ENCODE measurements around the gene IPO4.
A peak's percentile ranks its signal among the peaks of the same experiment; 100 is the strongest.
"Not testable (repeated sequence)": the region's sequence is repeated elsewhere in the genome, so short reads cannot be mapped to it uniquely, and the experiment has no call there.

The IPO4 gene

DNA sequence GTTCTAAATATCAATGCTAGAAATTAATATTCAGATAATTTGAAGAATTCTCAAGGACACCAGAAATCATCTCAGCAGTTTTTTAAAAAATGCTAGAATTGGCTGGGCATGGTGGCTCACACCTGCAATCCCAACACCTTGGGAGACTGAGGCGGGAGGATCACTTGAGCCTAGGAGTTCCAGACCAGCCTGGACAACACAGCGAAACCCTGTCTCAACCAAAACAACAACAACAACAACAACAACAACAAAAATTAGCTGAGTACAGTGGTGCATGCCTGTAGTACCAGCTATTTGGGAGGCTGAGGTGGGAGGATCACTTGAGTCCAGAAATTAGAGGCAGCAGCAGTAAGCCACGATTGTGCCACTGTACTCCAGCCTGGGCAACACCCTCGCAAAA lies 30.5 kb upstream of the IPO4 start:
- no peak for DNase-seq

DNA sequence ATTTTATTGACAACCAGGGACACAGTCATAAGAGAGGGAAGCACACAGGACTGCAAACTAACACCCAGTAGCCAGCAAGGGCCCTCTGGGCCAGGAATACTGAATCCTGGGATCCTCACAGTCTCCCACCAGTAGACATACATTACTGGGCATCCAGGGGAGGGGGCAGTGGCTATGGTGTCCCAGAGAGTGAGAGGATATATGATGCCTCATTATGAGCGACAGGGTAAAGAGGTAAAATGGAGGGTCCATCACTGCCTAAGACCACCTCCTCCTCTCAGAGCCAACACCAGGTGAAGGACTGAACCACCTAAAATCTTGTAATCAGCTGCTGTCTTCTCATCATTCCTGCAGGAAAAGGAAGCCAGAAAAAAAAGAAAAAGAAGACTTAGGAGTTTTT lies 28.3 kb upstream of the IPO4 start:
- DNase-seq = not testable (repeated sequence)

DNA sequence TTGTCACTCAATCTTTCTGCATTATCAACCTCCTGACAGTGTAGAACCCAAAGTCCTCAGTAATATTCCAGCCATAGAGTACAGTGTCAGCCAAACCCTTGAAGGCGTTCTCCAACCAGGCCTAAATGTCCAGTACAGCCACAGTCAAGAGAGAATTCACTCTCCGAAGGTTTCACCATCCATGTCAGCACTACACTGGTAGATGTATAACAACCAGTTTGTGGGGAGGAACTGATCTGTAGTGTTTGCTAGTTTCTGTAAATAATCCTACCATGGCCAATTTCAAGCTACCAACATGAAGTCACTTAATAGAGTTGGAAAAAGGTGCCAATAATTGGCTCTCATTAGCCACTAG lies 27.7 kb upstream of the IPO4 start:
- no peak for DNase-seq

DNA sequence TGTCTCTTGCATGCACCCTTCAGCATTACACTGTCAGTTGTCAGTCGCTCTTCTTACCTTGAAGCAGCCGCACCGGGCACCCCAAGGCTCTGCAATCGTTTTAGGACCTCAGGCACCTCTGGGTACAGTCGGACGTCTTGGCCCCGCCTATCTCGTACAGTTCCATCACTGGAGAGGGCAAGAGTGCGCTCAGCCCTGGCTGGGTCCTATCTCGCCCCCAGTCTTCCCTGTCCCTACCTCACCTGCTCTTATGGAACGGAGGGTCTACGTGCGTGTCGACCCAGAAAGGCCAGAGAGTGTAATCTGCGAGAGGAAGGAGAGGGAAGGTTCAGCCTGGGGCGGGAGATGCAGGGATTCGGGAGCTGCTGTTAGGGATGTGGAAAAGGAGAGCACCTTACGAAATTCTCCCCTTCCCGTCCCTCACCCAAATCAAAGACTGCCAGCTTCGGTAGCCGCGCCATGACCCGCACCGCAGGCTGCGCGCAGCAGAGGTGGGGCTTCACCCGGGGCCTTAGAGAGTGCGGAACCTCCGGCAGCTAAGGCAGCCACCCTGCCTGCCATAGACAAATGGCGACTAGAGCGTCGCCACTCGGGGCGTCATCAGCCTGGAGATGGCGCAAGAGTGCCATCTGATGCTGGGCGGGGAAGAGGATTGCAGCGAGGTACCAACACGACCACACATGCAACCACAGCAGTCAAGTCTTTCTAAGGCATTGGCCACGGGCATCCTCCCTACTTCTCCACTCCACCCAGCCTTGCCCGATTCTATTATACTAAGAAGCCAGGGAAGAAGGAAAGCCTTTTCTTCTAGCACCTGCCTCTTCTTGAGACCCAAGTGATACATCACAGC lies 27.1 kb upstream of the IPO4 start, which contains the start of gene MDP1:
Gene MDP1, minus strand, starts transcription at position 572 of the 850 bp plus-strand sequence. Its CDS starts 111 bp downstream, at position 461.
- DNase-seq = peak; percentile 15 to 92 (median 77)

DNA sequence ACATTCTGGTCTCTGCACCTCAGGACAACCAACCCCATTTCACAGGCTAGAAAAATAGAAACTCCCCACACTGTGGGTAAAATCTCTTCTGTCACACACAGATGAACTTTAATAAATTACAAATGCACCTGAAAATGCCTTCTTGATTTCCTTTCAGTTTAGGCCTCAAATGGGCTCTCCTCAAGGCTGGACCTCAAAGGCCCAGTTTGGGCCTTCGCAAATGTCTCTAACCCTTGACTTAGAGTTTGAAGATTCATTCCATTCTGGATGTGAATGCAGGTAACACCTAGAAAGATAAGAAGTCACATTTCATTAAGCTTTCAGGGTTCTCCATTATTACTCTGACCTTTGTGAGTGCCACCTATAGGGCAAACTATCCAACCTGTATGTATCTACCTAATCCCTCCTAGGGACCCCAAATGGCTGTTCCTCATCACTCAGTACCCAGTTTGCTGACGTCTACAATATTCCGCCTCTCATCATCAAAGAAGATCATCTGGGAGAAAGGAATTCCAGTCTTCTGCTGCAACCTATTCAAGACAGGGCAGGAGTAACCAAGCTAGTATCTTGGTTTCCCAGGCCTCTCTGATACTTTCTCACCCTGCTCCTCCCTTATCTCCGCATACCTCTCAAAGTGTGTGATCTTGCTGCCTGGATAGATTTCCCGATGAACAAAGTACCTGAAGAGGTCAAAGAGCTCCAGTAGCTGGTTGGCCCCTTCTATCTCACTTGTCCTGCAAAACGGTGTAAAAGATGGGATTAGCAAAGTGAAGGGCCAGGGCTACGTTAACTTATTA lies 25.4 kb upstream of the IPO4 start:
- DNase-seq = no peak

DNA sequence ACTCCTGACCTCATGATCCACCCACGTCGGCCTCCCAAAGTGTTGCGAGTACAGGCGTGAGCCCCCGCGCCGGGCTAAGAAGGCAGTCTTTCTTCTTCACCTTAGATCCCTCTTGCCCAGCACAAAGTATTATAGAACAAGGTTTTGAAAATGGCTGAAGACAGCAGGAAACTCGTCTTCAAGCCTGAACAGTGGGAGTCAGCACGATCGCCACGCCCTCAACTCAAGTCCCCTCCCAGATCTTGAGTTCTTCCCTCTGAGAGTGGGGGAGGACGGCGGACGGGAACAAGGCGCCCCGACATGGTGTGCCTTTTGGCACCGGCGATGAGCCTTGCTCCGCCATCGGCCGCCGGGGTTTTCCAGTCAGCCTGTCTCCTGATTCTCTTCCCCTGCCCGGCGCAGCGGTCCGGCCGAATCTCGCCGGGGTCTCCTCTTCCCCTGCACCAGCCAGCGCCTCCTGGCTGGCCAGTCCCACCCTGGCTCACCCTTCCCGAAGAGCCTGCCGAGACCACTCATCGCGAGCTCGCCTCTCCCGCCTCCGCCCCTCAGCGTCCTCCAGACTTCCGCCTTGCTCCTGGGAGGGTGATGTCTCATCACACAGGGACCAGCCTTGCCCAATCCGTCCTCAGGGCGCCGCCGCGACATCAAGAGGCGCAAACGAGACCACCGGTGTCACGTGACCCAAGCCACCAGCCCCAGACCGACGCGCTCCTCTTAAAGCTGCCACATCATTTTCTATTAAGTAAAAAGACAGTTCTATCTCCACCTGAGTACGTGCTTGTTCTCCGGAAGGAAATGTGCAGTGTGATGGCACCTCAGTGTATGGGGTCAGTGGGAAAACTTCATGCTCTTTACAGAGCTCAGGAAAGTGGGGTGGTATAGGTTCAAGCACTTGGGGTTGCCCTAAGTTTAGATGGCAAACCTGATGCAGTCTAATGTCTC lies 24.6 kb upstream of the IPO4 start, which contains the start of gene CHMP4A:
Gene CHMP4A, minus strand, starts transcription at position 565 of the 942 bp plus-strand sequence. Its CDS starts 49 bp downstream, at position 516.
- peak; percentile 69 to 98 (median 90) for DNase-seq

DNA sequence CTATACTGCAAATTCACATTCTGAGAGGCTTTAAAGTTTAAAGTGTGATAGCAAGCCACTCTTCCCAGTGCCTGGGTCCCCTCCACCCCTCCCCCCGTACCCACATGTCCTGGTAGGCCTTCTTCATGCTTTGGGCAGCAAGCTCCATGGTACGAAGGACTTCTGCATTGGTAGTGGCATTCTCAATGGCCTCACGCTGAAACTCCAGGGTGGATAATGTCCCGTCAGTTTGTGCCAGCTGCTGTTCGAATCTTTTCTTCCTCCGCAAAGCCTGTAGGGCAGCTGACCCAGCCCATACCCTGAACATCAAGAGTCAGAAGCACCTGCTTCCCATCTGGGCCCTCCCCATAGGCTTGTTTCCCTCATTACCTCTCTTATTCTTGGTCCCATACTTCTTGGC lies 22.7 kb upstream of the IPO4 start:
- DNase-seq = no peak

DNA sequence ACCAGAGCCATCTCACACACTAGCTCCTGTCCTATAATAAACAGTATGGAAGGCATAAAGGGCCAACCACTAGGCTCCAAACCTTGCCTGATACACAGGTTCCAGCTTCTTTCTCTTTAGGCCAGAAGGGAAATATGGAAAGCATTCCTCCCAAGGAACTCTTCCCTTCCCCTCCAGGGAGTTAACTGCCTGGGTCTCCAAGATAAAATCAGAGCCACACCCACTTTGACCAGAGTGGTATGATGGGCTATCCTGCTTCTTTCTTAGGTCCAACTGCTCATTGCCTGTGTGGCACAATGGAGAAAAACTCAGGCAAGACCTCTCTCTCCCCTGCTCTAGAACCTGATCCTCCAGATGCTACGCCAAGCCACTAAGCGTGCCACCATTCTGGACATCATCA lies 19.0 kb upstream of the IPO4 start:
- DNase-seq = no peak

DNA sequence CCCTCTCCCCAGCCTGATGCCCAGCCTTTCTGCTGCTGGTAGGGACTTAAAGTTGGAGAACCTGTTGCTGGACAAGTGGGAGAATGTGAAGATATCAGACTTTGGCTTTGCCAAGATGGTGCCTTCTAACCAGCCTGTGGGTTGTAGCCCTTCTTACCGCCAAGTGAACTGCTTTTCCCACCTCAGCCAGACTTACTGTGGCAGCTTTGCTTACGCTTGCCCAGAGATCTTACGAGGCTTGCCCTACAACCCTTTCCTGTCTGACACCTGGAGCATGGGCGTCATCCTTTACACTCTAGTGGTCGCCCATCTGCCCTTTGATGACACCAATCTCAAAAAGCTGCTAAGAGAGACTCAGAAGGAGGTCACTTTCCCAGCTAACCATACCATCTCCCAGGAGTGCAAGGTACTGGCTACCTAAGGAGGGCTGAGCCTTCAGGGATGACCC lies 18.5 kb upstream of the IPO4 start:
- DNase-seq = no peak

DNA sequence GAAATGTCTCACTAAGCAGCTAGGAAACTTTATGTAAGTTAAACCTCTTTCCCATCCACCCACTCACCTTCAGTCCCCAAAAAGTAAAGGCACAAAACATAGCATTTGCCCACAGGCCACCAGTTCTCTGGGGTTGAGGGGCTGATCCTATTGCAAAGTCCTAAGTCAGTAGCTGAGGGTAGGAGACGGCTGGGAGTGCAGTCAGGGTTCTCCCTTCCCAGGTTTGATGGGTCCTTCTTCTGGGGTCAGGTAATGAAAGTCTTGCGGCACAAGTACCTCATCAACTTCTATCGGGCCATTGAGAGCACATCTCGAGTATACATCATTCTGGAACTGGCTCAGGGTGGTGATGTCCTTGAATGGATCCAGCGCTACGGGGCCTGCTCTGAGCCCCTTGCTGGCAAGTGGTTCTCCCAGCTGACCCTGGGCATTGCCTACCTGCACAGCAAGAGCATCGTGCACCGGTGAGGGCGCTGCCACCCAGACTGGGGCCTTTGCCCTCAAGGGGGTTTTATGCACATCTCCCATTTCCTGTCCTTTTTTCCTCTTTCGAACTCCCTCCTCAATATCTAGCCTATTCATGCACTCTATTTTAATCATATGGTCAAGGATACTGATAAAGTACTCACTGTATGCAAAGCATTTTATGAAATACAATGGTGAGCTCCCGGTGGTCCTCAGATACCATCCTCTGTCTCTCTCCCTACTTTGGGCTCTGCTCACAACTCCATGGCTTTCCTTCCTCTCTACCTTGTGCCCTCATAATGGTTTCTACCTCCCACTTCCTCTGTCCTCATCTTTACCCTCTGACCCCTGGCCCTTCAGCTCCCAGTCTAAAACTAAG lies 17.9 kb upstream of the IPO4 start:
- no peak for DNase-seq

DNA sequence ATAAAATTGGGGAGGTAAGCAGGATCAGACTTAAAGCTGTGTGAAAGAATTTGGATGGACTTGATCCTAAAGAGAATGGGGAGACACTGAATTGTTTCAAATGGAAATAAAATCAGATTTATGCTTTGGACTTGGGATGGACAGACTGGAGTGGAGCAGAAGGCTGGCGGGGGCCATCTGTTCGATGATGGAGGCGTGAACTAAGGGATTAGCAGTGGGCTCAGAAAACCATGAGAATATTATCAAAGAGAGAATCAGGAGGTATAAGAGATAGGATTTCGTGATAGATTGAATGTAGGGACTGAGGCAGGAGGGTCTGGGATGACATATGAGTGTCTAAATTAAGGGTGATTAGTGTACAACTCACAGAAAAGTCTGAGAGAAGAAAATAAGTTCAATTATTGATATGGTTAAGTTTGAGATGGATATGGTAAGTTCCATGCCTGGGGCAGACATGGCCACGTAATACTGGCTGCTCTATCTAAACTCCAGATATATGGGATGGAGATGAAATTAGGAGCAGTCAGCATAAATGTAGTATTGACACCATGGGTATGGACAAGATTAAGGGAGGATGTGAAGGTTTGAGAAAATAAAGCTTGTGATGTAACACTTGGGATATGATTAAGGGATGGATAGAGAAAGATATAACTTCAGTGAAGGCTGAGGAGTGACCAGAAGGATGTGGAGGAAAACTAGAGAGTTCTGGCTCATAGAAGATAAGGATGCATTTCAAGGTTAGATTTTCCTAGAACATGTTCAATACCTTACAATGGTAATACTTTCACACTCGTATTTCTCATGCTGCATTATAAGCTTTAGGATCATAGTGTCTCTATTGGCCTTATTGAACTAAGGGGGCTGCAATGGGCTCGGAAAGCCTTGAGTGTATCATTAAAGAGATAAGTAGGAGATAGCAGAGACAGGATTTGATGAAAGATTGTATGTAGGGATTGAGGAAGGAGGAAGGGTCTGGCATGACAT lies 15.8 kb upstream of the IPO4 start:
- no peak for DNase-seq

DNA sequence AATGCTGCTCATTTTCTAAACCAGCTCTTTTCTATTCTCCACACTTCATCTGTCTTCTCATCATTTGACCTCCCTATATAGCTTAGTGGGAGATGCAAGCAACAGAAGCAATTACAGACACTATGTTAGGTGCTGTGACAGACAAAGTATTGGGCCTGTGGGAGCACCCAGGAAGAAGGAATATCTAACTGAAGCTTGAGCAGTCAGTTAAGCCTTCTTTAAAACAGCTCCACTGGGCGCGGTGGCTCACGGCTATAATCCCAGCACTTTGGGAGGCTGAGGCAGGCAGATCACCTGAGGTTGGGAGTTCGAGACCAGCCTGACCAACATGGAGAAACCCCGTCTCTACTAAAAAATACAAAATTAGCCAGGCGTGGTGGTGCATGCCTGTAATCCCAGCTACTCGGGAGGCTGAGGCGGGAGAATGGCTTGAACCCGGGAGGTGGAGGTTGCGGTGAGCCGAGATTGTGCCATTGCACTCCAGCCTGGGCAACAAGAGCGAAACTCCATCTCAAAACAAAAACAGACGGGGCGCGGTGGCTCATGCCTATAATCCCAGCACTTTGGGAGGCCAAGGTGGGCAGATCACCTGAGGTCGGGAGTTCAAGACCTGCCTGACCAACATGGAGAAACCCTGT lies 14.8 kb upstream of the IPO4 start:
- DNase-seq = not testable (repeated sequence)

DNA sequence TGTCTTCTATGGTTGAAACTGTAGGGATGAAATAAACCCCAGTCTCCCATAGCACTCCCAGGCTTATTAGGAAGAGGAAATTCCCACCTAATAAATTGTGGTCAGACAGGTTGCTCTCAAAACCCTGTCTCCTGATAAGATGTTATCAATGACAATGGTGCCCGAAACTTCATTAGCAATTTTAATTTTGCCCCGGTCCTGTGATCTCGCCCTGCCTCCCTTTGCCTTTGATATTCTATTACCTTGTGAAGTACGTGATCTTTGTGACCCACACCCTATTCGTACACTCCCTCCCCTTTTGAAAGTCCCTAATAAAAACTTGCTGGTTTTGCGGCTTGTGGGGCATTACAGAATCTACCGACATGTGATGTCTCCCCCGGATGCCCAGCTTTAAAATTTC lies 13.9 kb upstream of the IPO4 start:
- DNase-seq = not testable (repeated sequence)

DNA sequence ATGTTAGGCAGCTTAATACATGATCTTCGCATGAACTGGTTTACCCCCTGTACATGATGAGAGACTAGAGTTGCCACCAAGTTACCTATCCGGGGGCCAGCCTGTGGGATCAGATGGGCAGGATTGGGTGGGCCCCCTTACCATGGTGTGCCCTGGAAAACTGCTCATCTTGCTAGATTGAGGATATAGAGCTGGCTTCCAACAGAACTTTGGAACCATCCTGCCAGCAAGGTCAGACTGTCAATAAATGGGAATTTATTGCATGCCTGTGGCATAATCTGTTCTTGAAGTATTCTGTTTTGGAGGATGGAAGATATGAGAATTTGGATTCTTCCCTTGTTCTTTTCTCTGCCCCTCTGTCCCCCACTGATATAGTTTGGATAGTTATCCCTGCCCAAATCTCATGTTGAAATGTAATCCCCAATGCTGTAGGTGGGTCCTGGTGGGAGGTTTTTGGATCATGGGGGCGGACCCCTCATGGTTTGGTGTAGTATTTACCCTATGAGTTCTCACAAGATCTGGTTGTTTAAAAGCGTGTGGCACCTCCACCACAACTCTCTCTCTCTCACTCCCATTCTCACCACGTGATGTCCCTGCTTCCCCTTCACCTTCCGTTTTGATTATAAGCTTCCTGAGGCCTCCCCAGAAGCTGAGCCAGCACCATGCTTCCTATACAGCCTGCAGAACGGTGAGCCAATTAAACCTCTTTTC lies 10.4 kb upstream of the IPO4 start:
- no peak for DNase-seq

DNA sequence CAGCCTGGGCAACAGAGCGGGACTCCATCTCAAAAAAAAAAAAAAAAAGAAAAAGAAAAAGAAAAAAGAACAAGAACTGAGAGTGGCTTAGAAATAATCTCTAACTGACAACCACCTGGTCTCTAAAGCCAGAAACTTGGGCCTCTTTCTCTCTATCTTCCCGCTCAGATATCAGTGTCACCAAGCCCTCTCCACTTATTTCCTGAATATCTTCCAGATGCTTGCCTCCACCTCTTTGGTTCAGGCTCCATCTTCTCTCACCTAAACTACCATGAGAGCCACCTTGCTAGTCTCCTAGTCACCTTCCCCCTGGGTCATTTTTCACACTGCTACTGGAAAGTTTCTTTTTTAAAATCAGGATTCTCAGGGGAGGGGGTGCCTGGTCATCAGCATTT lies 8.4 kb upstream of the IPO4 start:
- no peak for DNase-seq

DNA sequence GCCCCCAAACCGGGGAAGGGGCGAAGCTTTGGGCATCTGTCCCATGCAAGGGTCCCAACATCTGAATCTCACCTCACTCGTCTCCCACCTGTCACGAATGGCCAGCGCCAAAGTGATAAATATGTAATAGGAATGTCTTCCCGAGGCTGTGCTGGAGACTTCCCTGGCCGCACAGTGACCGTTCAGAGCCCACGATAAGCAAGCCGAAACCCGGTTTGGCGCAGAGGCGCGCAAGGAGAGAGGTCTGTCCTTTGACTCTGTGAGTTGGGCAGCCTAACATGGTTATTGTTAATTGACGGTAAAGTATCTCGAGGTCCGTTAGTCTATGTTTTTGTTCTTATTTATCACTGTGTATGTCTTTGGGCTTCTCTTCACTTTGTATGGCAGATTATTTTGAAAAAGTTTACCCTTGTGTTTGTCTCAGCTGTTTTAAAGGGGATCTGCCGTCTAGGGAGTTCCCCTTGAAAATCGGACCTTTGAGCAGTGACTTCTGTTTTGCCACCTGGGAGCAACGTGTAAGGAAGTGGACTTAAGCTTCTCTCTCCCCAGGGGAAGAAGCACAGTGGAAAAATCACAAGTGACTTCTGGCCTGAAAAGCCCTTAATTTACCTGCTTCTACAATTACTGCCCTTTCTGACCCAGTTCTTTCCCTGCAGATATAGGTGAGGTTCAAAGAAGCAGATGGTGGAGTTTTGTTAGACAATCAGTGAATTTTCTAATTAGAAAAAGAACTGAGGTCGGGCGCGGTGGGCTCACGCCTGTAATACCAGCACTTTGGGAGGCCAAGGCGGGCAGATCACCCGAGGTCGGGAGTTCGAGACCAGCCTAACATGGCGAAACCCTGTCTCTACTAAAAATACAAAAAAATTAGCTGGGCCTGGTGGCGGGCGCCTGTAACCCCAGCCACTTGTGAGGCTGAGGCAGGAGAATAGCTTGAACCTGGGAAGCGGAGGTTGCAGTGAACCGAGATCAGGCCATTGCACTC lies 7.7 kb upstream of the IPO4 start:
- DNase-seq = peak in 1 of 58 donors; percentile 27
